PC-3 (cell line): ENCODE measurements around the gene BMP5. TPM values are rescaled to one million over a fixed set of nuclear protein-coding genes. Genes with fewer than 3 reads are reported as not detected.

Source experiments
- ATAC-seq: fragments of 200-7000 bp; cut with Tn5 transposase; 2 replicates; pipeline ENCODE4 v1.9.1; 2020; ENCODE audit warnings: mild to moderate bottlenecking, moderate library complexity
- BruUV-seq: library from RNA; stranded (reverse); fragments of 400-500 nt; replicated peaks from 2 replicates; lab custom pipeline; 2021; lab: Mats Ljungman, UMichigan
- CTCF ChIA-PET: fragments of 300-600 bp; sonication (Branson Sonifier 250); formaldehyde crosslinking; loops from one replicate; lab custom pipeline; 2022; ENCODE audit warnings: antibody characterized with exemption; lab: Charles Lee
- POLR2A ChIA-PET: fragments of 300-600 bp; sonication (Branson Sonifier 250); formaldehyde crosslinking; loops from one replicate; lab custom pipeline; 2022; ENCODE audit warnings: antibody characterized with exemption; ENCODE audit not compliant: unreplicated experiment; lab: Charles Lee
- DNase-seq: peaks from one replicate; pipeline ENCODE4 v3.0.0-alpha.2; 2015
- H2AFZ ChIP-seq: fragments of 300-600 bp; sonication (generic); 2 replicates; pipeline ENCODE4 v1.6.0; 2016; ENCODE audit warnings: antibody characterized with exemption, low read length
- H3F3A ChIP-seq: fragments of 300-600 bp; sonication (generic); one replicate; pipeline ENCODE4 v1.6.0; 2017; ENCODE audit warnings: antibody characterized with exemption, low read length, control low read depth, mild to moderate bottlenecking; ENCODE audit not compliant: unreplicated experiment
- H3K27ac ChIP-seq: fragments of 300-600 bp; sonication (generic); 2 replicates; pipeline ENCODE4 v1.5.1; 2016; ENCODE audit warnings: mild to moderate bottlenecking, low read length
- H3K27me3 ChIP-seq: fragments of 300-600 bp; sonication (generic); 2 replicates; pipeline ENCODE4 v1.6.1; 2016; ENCODE audit warnings: low read length, mixed read lengths
- H3K36me3 ChIP-seq: fragments of 300-600 bp; sonication (generic); 2 replicates; pipeline ENCODE4 v1.6.1; 2016; ENCODE audit warnings: low read depth, mixed run types, low read length, mixed read lengths
- H3K4me1 ChIP-seq: fragments of 300-600 bp; sonication (generic); 2 replicates; pipeline ENCODE4 v1.5.1; 2016; ENCODE audit warnings: low read length; ENCODE audit not compliant: insufficient read depth
- H3K4me2 ChIP-seq: fragments of 300-600 bp; sonication (generic); 2 replicates; pipeline ENCODE4 v1.6.0; 2016; ENCODE audit warnings: low read length
- H3K4me3 ChIP-seq: fragments of 300-600 bp; sonication (generic); 2 replicates; pipeline ENCODE4 v1.5.1; 2016; ENCODE audit warnings: mild to moderate bottlenecking, low read length, mixed read lengths
- H3K79me2 ChIP-seq: fragments of 300-600 bp; sonication (generic); 2 replicates; pipeline ENCODE4 v1.6.1; 2017; ENCODE audit warnings: low read length, mixed read lengths
- H3K9ac ChIP-seq: fragments of 300-600 bp; sonication (generic); 2 replicates; pipeline ENCODE4 v1.6.0; 2016; ENCODE audit warnings: mild to moderate bottlenecking, low read length
- H3K9me2 ChIP-seq: fragments of 300-600 bp; sonication (generic); replicated peaks from 2 replicates; pipeline ENCODE4 v1.6.1; 2016; ENCODE audit warnings: mixed run types, low read length, mixed read lengths
- H3K9me3 ChIP-seq: fragments of 300-600 bp; sonication (generic); 2 replicates; pipeline ENCODE4 v1.6.1; 2016; ENCODE audit warnings: low read length, mixed read lengths
- H4K20me1 ChIP-seq: fragments of 300-600 bp; sonication (generic); 2 replicates; pipeline ENCODE4 v1.6.1; 2016; ENCODE audit warnings: low read length, mixed read lengths
- CTCF ChIP-seq: fragments of 300-600 bp; sonication (generic); conservative IDR thresholded peaks from 2 replicates; pipeline ENCODE4 v1.5.1; 2017; ENCODE audit warnings: antibody characterized with exemption, low read depth, mild to moderate bottlenecking, low read length
- EZH2 ChIP-seq: fragments of 300-600 bp; sonication (generic); IDR thresholded peaks from one replicate; pipeline ENCODE4 v1.6.1; 2017; ENCODE audit warnings: antibody characterized with exemption, mild to moderate bottlenecking, low read length; ENCODE audit not compliant: unreplicated experiment
- EZH2phosphoT487 ChIP-seq: fragments of 300-600 bp; sonication (generic); IDR thresholded peaks from 2 replicates; pipeline ENCODE4 v1.6.1; 2018; ENCODE audit warnings: mild to moderate bottlenecking, antibody characterized with exemption, low read length, borderline replicate concordance
- intact Hi-C: fragments of 100-400 bp; cut with micrococcal nuclease; formaldehyde crosslinking; loops from 2 replicates; pipeline ENCODE4 v1.9.0; 2023
- total RNA-seq: library from RNA; depleted of rRNA; stranded (reverse); fragments of >200 nt; gene quantifications from 2 replicates; pipeline ENCODE4 v1.2.3, GENCODE V29; 2014

BMP5 gene
- total RNA-seq, 1 experiment from 2014 or later = not detected

- intact Hi-C loops = loop anchor here (10.0 kb wide), 1 partner anchor 125 kb away; no protein-coding TSS in a partner anchor
- Histone ChIP-seq H3K36me3 (no peaks in the 10 kb centered on the region), H3K9me2 (no peaks in the 10 kb centered on the region), H3K4me1 (peaks cover 37% of the 10 kb centered on the region), H4K20me1 (no peaks in the 10 kb centered on the region), H2AFZ (no peak overlapping the region), H3K9me3 (no peaks in the 10 kb centered on the region), H3F3A (peaks cover 6% of the 10 kb centered on the region), H3K4me3 (no peak overlapping the region), H3K27ac (peak overlapping the region; percentile 85), H3K79me2 (no peaks in the 10 kb centered on the region), H3K9ac (peak overlapping the region; percentile 19; the same call in 1 of the 2 replicates), H3K27me3 (no peaks in the 10 kb centered on the region), H3K4me2 (peak overlapping the region; percentile 2; the same call in 1 of the 2 replicates)
- no TSS peak for BruUV-seq
- no peak for TF ChIP-seq EZH2phosphoT487
- no peak for TF ChIP-seq CTCF
- TF ChIP-seq EZH2 = no peak
- POLR2A ChIA-PET = no interaction called here
- ATAC-seq = no peak
- CTCF ChIA-PET = no interaction called here
- DNase-seq = no peak
These were observed 115.9 kb downstream of the BMP5 start for GRCh38 chr6:55759536-55759935.

- POLR2A ChIA-PET = interaction anchor here (0.6 to 0.9 kb wide), 2 partner anchors 111 to 253 kb away, joined by 4 to 5 read pairs; no protein-coding TSS in a partner anchor
- ATAC-seq (peak; percentile 99), DNase-seq (peak; percentile 97)
- peak overlapping the region; percentile 38 for H3K9ac ChIP-seq
- H3K27ac ChIP-seq = peak overlapping the region; percentile 85
- H3F3A ChIP-seq = peaks cover 6% of the 10 kb centered on the region
- H3K4me1 ChIP-seq = peaks cover 37% of the 10 kb centered on the region
- H3K79me2 ChIP-seq = no peaks in the 10 kb centered on the region
- H2AFZ ChIP-seq = no peak overlapping the region
- H3K9me3 ChIP-seq = no peaks in the 10 kb centered on the region
- TF ChIP-seq CTCF = no peak
- no peak for TF ChIP-seq EZH2phosphoT487
- no peak for TF ChIP-seq EZH2
- peak overlapping the region; percentile 58 for H3K4me2 ChIP-seq
- CTCF ChIA-PET = no interaction called here
- H3K4me3 ChIP-seq = no peak overlapping the region
- H3K27me3 ChIP-seq = no peaks in the 10 kb centered on the region
- intact Hi-C loops = loop anchor here (1.0 to 10.0 kb wide), 4 partner anchors 36 to 124 kb away; no protein-coding TSS in a partner anchor
- no peaks in the 10 kb centered on the region for H3K9me2 ChIP-seq
- no peaks in the 10 kb centered on the region for H3K36me3 ChIP-seq
- H4K20me1 ChIP-seq = no peaks in the 10 kb centered on the region
- no TSS peak for BruUV-seq
These were observed 117.0 kb downstream of the BMP5 start for GRCh38 chr6:55758156-55758937.
